Heart right ventricle (tissue), 16 donors: ENCODE measurements around the gene SFTPB. TPM values are rescaled to one million over a fixed set of nuclear protein-coding genes. Genes with fewer than 3 reads are reported as not detected.
A peak's percentile ranks its signal among the peaks of the same experiment; 100 is the strongest.

ENCODE experiments used
- ATAC-seq, 8 donors: fragments of 200-7000 bp; cut with Tn5 transposase; one replicate each; pipeline ENCODE4 v1.9.1; 2020; ENCODE audit warnings: mild to moderate bottlenecking in 8 of 8, moderate library complexity in 8 of 8, moderate number of reproducible peaks in 1 of 8
- DNase-seq, 2 donors: peaks; one replicate each; pipeline ENCODE4 v3.0.0-alpha.2; 2020
- H3K27ac ChIP-seq, 10 donors: fragments of 200-600 bp; sonication (generic) in 2 of 10; one replicate each; pipeline versions ENCODE4 v1.5.0 to v1.8.0; 2020 to 2022; ENCODE audit warnings: mild to moderate bottlenecking in 3 of 10
- H3K27me3 ChIP-seq, 7 donors: fragments of 200-600 bp; one replicate each; pipeline ENCODE4 v1.8.0; 2021 to 2022; ENCODE audit warnings: mild to moderate bottlenecking in 2 of 7
- H3K36me3 ChIP-seq, 9 donors: fragments of 200-600 bp; sonication (generic) in 1 of 9; one replicate each; pipeline versions ENCODE4 v1.5.0 to v1.8.0; 2020 to 2022; ENCODE audit warnings: mild to moderate bottlenecking in 2 of 9
- H3K4me1 ChIP-seq, 9 donors: fragments of 200-600 bp; sonication (generic) in 1 of 9; one replicate each; pipeline versions ENCODE4 v1.5.0 to v1.8.0; 2020 to 2022; ENCODE audit warnings: mild to moderate bottlenecking in 4 of 9
- H3K4me3 ChIP-seq, 10 donors: fragments of 200-600 bp; sonication (generic) in 2 of 10; one replicate each; pipeline versions ENCODE4 v1.5.0 to v1.8.0; 2020 to 2022; ENCODE audit warnings: mild to moderate bottlenecking in 7 of 10, moderate library complexity in 2 of 10
- H3K9me3 ChIP-seq, 11 donors: fragments of 200-600 bp in 10 of 11; sonication (generic) in 2 of 11; one replicate each; pipeline versions ENCODE4 v1.5.0 to v1.8.0; 2013 to 2022; ENCODE audit warnings: mild to moderate bottlenecking in 2 of 11, control low read depth in 1 of 11, moderate library complexity in 1 of 11
- CTCF ChIP-seq, 9 donors: fragments of 200-600 bp; sonication (generic) in 2 of 9; IDR thresholded peaks; one replicate each; pipeline versions ENCODE4 v1.5.0 to v1.8.0; 2021 to 2022; ENCODE audit warnings: antibody characterized with exemption in 9 of 9, mild to moderate bottlenecking in 5 of 9, moderate library complexity in 1 of 9
- WGBS, 2 donors: extraction: QIAGEN DNeasy Blood & Tissue Kit; methylation state at CpG; one replicate each; pipeline ENCODE4 v1.1.7; 2013; ENCODE audit warnings: inconsistent platforms in 1 of 2; 5-methylcytosine and 5-hydroxymethylcytosine counted together
- intact Hi-C, 10 donors: fragments of 100-400 bp; cut with DNase I; formaldehyde crosslinking; loops; one replicate each; pipeline versions ENCODE4 v1.11.1 to v1.14.2; 2022
- polyA plus RNA-seq, 2 donors: library from polyadenylated mRNA; stranded (reverse); fragments of 200-250 nt; gene quantifications; one replicate each; pipeline ENCODE4 v1.2.3, GENCODE V29; 2013
- total RNA-seq, 10 donors: library from RNA; stranded (reverse); fragmentation: NEBNext Ultra II Directional in 3 of 10; extraction: Animal tissue kit (Norgen Biotek cat#: 25700) in 3 of 10; gene quantifications; one replicate each; pipeline versions ENCODE4 v1.2.1 to v1.2.4, GENCODE V29; 2021 to 2023
- donor health status: Arrhythmogenic right ventricular cardiomyopathy.
- donor health status: ischemic (EF 13 %, LVEDD 7.1; RV severe dilation, severe dysfunction).
- donor health status: healthy with polysubstance abuse.
- donor health status: DM: no; HTN: yes; CAD: no.
- donor health status: DM: no; HTN: no; CAD: no.
- donor health status: ischemic (EF 25% LVEDD 6.9; RV normal size, moderate dysfunction).
- donor health status: ischemic (EF 25% LVEDD 5.7; RV mildly dilated, moderate dysfunction).
- donor health status: healthy.
- donor health status: DM: yes; HTN: yes; CAD: no.
- donor health status: Ischemic cardiomyopathy.
- donor health status: ischemic (EF 35%, LVEDD 5.7; RV mildly dilated, moderate dysfunction).
- donor health status: nonischemic (EF 11% LVEDD 7.7; RV severe dilation, severe dysfunction).
- donor health status: DM: yes; HTN: yes; CAD: no.
- donor health status: PGD.
- donor health status: ischemic (EF 29% LVEDD 5.4; RV normal size, mild dysfunction).
- donor health status: nonischemic (EF 23%, LVEDD 6.1; RV moderate dilation, normal function).

SFTPB gene
- total and polyA plus RNA-seq, 12 donors = 0.62 to 1.2 TPM; not detected in 10

- H3K27me3 ChIP-seq = no peaks in the 10 kb centered on the region
- H3K27ac ChIP-seq = peak overlapping the region in 4 of 10 donors; percentile 25 to 83 (median 50)
- no peak for DNase-seq
- TF ChIP-seq CTCF (IDR thresholded peaks at IDR 0.05) = no peak
- intact Hi-C loops = no loop called here
- peaks cover 9 to 39% (median 30%) of the 10 kb centered on the region in 9 donors for H3K4me1 ChIP-seq
- peak in 1 of 8 donors; percentile 60 for ATAC-seq
- 89 to 91% methylated on average over 5 of the region's 5 CpGs for WGBS, 2 donors
- H3K9me3 ChIP-seq = no peaks in the 10 kb centered on the region
- no peaks in the 10 kb centered on the region for H3K36me3 ChIP-seq
- H3K4me3 ChIP-seq = no peak overlapping the region
Observed at GRCh38 chr2:85682378-85682777, 14.4 kb upstream of the SFTPB start.

GRCh38 chr2:85681776-85682175 is 13.8 kb upstream of the SFTPB start:
- H3K4me3 ChIP-seq = peak overlapping the region in 1 of 10 donors; percentile 4
- H3K9me3 ChIP-seq = no peaks in the 10 kb centered on the region
- no peak for TF ChIP-seq CTCF (IDR thresholded peaks at IDR 0.05)
- H3K36me3 ChIP-seq = no peaks in the 10 kb centered on the region
- peak overlapping the region in 5 of 10 donors; percentile 6 to 83 (median 62) for H3K27ac ChIP-seq
- no peak for ATAC-seq
- no peak for DNase-seq
- peaks cover 9 to 39% (median 30%) of the 10 kb centered on the region in 9 donors for H3K4me1 ChIP-seq
- H3K27me3 ChIP-seq = no peaks in the 10 kb centered on the region
- WGBS, 2 donors = 100% methylated on average over 1 of the region's 1 CpG
- intact Hi-C loops = loop anchor here in 1 of 10 donors (2.0 kb wide), 1 partner anchor 25 kb away; no protein-coding TSS in a partner anchor

- TF ChIP-seq CTCF (IDR thresholded peaks at IDR 0.05) = no peak
- intact Hi-C loops = loop anchor here in 1 of 10 donors (2.0 kb wide), 1 partner anchor 25 kb away; no protein-coding TSS in a partner anchor
- Histone ChIP-seq H3K36me3 (no peaks in the 10 kb centered on the region), H3K27ac (peak overlapping the region in 6 of 10 donors; percentile 6 to 83 (median 56)), H3K4me3 (peak overlapping the region in 1 of 10 donors; percentile 4), H3K27me3 (no peaks in the 10 kb centered on the region), H3K9me3 (no peaks in the 10 kb centered on the region), H3K4me1 (peaks cover 9 to 42% (median 30%) of the 10 kb centered on the region in 9 donors)
- WGBS, 2 donors = 71 to 80% methylated on average over 5 of the region's 5 CpGs
- peak in 2 of 8 donors; percentile 43 to 55 for ATAC-seq
- DNase-seq = no peak
Observed at GRCh38 chr2:85681372-85681763, 13.4 kb upstream of the SFTPB start.

- Histone ChIP-seq H3K27ac (peak overlapping the region in 9 of 10 donors; percentile 17 to 83 (median 39)), H3K9me3 (no peaks in the 10 kb centered on the region), H3K4me1 (peaks cover 9 to 44% (median 31%) of the 10 kb centered on the region in 9 donors), H3K4me3 (no peak overlapping the region), H3K36me3 (no peaks in the 10 kb centered on the region), H3K27me3 (no peaks in the 10 kb centered on the region)
- ATAC-seq (no peak), DNase-seq (no peak)
- TF ChIP-seq CTCF (IDR thresholded peaks at IDR 0.05) = no peak
- 71 to 78% methylated on average over 2 of the region's 2 CpGs for WGBS, 2 donors
- intact Hi-C loops = loop anchor here in 1 of 10 donors (2.0 kb wide), 1 partner anchor 26 kb away; no protein-coding TSS in a partner anchor
Observed at GRCh38 chr2:85680707-85681371, 12.8 kb upstream of the SFTPB start.
